HS-27A (cell line): ENCODE results near the gene HOXC4.

Source experiments
- DNase-seq: peaks from one replicate; pipeline ENCODE4 v3.0.0-alpha.2; 2012; ENCODE audit warnings: low read depth, missing footprints

HOXC4 gene

GRCh38 chr12:54016051-54016450 lies 37.6 kb upstream of the HOXC4 start:
- DNase-seq = no peak

- no peak for DNase-seq
Observed at GRCh38 chr12:54016478-54016964, 37.1 kb upstream of the HOXC4 start.

GRCh38 chr12:54017027-54017788 lies 36.4 kb upstream of the HOXC4 start:
- no peak for DNase-seq

GRCh38 chr12:54017878-54018467 lies 35.7 kb upstream of the HOXC4 start:
- DNase-seq = peak; percentile 77

- no peak for DNase-seq
Observed at GRCh38 chr12:54018468-54018984, 35.1 kb upstream of the HOXC4 start.

GRCh38 chr12:54019091-54019811 lies 34.4 kb upstream of the HOXC4 start:
- no peak for DNase-seq

DNA sequence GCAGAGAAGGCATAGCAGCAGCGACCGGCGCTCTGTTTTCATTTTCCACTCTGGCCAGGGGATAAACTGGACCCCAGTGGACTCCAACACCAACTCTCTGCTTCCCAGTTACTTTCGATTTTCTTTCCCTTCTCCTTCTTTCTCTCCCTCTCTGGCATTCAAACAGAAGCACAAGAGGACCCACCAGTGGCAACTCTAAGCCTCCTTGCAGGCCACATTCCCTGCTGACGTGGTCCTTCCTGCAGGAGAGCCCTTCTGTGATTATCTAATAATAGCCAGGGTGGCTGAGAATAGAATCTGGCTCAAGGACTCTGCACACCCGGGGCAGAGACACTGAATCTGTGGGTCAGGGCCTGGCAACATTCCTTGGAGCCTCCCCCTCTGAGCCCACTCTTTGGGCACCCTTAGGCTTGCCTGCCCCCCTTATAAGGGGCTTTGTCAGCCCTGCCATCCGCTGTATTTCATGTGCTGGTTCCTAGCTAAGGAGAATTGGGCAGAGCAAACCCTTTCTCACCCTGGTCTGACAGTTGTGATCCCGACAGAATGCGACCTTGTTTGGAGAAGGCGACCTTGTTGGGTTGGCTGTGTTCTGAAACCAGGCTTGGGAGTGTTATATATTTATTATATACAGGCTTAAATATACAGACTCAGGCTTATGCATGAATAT lies 33.6 kb upstream of the HOXC4 start:
- no peak for DNase-seq

DNA sequence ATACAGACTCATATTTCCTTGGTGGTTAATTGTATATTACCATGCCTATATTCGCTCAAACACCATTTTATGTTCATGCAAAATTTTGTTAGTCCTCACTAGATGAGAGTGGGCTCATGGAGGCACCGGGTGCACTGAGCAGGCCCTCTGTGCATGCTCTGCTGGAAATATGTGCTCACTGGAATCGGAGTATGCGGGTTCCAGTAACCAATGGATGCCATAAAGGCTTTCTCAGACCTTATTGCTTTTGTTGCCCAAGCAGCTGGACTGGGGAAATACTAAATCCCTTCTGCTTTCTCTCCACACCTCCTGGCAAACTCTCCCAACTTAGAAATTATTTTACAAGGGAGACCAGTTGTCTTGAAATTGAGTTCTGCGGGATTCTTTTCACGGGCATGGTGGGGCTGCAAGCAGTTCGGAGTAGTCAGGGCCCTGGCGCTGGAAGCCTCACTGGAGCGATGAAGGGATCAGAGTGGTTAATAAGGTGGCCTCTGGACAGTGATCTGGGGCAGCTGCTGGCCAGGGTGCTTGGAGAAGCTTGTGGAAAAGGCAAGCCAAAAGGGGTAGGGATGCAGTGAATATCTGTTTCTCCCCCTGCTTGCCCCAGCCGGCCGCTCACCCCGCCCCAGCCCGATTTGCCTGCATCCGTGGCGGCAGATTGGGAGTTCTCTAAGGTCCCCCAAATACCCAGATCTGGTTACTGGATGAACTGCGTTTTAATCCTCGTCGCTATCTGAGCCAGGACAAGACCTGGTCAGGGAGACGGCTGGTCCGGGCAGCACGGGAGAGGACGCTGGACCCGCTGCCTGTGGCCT lies 32.8 kb upstream of the HOXC4 start:
- DNase-seq = no peak

DNA sequence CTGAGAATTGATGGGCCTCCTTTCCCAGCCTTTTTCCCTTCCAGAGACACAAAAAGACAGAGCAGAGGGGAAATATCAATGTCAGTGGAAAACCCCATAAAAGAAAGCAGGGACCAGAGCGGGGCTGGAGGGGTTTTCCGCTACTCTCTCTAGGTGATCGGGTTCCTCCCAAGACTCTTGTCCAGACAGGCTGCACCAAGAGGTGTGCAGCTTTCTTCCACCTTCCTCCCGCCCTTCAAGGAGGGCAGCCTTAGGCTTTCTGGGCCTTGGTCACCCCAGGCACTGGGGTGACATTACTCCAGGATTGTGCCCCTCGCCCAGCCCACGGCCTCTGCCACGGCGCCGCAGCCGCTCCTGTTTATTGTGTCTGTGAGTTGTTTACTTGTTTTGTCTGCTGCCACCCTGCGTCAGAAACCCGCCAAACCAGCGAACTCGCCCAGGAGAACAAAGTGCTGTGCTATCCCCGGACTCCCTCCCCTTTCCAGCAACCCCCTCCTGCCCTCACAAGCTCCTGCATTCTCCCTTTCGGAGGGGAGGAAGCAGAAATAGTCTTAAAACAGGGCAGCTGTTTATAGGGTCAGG lies 32.1 kb upstream of the HOXC4 start:
- DNase-seq = no peak

- no peak for DNase-seq
Observed at GRCh38 chr12:54022960-54023884, 30.4 kb upstream of the HOXC4 start.

DNA sequence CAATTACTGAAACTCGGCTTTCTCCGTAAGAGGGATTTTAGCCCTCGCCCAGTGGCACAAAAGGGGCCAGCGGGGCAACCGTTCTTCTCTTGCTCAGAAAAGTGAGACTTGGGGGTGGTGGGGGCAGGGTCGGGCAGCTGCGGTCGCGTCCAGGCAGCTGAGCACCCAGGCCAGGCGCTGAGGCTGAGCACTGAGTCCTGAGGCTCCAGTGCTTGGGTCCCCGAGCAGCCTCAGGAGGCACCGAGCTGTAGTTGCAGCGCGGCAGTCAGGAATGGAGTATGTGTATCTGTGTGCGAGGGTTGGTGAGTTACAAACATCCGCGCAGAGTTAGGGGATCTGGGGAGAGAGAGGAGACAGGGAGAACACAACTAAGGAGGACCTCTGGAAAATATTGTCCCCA lies 29.5 kb upstream of the HOXC4 start:
- no peak for DNase-seq

DNA sequence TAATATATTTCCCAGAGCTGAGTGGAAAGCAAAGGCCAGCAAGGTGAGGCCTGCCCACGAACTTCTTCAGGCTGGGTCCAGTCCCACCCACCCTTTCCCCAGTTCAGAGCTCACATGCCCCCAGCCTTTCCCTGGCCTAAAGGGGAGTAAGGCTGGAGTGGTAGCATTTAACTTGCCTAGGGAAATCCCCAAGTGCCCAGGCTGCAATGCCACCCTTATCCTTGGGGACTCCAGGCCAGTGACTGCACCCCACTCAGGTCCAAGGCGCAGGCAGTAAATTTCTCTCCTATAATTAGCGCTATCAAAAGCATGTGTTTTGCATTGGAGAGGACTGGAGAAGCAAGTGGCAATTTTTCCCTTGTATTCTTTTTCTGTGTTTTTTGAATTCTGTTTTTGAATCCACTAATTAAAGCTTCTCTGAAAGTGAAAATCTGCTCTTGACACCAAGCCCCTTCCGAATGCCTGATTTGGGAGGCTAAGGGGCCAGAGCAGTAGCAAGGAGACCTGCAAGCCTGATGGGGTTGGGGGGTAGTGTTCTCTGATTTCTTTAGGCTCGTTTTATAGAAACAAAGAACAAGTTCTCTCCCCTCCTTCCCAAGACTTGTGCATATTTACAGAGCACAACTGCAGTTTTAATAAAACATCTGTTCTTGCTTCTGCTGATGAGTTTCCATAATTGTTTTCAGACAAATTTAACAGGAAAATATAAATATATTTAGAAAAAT lies 28.9 kb upstream of the HOXC4 start:
- no peak for DNase-seq

DNA sequence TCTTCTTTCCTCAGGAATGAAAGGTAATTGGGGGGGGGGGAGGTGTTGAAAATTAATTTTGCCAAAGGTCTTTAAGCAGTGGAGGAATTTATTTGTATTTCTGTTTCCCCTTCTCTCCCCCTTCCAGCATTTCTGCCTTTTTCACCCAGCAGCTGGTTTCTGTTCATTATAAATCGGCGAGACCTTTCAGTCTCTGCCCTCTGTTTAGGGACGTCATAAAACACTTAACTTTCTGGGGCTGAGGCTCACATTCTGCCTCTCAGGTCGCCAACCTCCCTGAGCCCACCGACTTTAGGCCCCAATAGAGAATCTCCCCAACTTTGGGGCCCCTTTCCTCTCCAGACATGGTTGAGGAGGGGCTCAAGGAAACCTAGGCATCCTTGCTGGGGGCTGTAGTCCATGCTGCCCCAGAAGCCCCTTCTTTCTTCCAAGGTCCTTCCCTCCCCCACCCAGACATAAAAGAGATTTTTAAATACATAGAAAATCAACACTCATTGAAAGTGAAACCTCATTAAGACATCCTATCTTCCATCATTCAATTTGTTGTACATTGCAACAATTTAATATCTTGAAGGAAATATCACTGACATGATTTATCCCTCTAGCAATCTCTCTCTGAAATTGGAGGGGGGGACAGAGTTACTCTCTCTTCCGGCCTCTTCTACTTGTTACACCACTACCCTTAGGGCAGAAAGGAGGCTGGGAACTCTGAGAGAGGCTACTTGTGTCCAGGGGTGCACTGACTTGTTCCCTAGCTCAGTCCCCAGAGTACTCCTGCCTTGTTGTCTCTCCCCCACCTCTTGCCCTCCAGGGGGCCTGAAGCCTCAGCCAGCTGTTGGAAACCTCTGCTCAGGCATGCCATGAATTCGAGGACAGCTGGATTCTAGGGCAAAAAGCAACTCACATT lies 27.9 kb upstream of the HOXC4 start:
- DNase-seq = no peak

DNA sequence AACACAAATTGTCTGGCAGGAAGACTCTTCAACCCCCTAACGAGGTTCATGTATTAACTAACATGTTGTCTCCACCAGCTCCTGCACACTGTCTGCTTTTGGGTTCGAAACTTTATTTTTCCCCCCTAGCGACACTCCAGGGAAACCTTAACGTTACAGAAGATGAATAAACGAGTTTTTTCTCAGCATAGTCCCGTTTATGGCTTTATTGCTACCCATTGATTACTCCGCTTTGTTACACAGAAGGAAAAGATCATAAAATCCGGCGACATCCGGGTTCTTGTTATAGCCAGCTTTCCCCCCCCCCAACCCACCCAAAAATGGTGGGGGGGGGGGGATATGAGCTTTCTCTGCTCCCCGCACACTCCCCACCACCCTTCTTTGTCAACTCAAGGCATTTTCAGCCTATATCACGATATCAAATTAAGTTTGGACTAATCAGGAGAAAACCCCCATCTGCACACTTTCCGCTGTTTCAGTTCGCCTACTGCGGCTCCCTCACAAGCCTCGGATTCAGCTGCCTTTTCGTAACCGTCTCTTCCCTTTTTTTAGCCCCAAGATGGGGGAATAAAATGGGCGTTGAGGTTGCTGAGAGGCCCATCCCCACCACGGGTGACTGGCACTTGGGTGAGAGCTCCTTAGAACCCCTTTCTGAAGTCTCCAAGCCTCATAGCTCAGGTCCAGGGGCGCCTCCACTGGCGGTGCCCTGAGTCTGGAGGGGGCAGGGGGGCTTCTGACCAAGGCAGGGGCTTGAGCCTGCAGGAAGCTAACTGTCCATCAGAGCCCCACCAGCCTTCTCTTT lies 26.8 kb upstream of the HOXC4 start:
- DNase-seq = no peak

GRCh38 chr12:54027442-54027786 lies 26.2 kb upstream of the HOXC4 start:
- DNase-seq = no peak

DNA sequence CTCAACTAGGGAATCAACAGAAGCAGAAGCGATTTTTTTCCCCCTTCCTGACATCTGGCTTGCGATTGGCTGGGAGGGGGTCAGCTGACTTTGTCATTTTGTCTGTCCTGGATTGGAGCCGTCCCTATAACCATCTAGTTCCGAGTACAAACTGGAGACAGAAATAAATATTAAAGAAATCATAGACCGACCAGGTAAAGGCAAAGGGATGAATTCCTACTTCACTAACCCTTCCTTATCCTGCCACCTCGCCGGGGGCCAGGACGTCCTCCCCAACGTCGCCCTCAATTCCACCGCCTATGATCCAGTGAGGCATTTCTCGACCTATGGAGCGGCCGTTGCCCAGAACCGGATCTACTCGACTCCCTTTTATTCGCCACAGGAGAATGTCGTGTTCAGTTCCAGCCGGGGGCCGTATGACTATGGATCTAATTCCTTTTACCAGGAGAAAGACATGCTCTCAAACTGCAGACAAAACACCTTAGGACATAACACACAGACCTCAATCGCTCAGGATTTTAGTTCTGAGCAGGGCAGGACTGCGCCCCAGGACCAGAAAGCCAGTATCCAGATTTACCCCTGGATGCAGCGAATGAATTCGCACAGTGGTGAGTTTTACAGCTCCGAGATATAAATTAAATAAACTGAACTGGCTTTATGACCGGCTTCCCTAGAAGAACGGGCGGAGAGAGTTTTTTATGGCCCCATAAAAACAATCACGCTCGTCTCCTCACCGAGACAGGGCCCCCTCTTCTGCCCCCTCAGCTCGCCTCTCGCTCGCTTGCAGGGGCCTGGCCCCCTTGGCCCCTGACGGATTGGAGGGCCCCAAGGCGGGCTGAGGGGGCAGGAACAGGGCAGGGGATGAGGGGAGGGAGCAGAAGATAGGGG lies 25.1 kb upstream of the HOXC4 start, which contains the start of gene HOXC6:
Gene HOXC6, plus strand, starts transcription at position 127 of the 888 bp plus-strand sequence. Its CDS starts 82 bp downstream, at position 209.
- no peak for DNase-seq
